Tongue (tissue), 2 donors: ENCODE measurements around the gene PLA2G2C. TPM values are rescaled to one million over a fixed set of nuclear protein-coding genes. Genes with fewer than 3 reads are reported as not detected.
"Not testable (repeated sequence)": the region's sequence is repeated elsewhere in the genome, so short reads cannot be mapped to it uniquely, and the experiment has no call there.

Source experiments
- DNase-seq: peaks from one replicate; pipeline ENCODE4 v3.0.0-alpha.2; 2015
- total RNA-seq: library from RNA; depleted of rRNA; stranded (reverse); fragments of >200 nt; gene quantifications from one replicate; pipeline ENCODE4 v1.2.3, GENCODE V29; 2014

The PLA2G2C gene
- total RNA-seq, 1 donor from 2014 or later: not detected

DNA sequence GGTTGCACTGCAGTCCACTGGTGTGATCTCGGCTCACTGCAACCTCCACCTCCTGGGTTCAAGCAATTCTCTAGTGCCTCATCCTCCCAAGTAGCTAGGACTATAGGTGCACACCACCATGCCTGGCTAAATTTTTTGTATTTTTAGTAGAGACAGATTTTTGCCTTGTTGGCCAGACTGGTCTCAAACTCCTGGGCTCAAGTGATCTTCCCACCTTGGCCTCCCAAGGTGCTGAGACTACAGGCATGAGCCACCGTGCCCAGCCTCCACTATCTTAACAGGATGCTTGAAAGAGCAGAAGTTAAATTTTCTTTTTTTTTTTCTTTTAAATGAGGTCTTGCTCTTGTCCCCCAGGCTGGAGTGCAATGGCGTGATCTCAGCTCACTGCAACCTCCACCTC is 55.8 kb downstream of the PLA2G2C start:
- DNase-seq: not testable (repeated sequence)

GRCh38 chr1:20126806-20127440 is 59.4 kb downstream of the PLA2G2C start:
- DNase-seq: no peak

DNA sequence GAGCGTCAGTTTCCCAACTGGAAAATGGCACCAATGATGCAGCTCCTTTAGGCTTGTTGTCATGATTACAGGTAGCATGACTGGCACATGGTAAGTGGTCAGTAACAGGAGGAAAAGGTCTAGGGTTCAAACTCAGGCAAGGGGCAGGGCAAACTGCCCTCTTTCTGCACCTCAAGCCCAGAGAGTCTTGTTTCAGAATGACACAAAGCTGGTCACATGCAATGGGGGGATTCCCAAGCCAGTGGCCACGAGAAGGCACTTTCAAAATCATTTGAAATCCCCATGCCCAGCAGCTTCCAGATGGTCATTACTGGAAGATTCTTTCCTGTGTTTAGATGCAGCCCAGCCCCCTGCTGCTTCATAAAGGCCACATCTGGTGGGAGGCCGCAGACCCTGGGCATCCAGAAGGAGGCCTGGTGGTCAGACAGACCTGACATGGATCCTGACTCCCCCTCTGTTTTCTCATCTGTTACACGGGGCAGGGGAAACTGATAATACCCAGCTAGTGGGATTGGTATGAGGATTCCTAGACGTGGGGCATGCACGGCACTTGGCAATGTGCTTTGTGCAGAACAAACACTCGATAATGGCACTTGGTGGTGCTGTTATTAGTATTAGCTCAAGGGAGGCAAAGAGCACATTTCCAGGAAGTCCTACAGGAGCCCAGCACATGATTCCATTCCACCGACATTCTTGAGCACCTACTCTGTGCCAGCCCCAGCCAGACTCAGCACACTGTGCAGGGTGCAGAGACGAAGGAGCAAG is 60.1 kb downstream of the PLA2G2C start:
- no peak for DNase-seq

DNA sequence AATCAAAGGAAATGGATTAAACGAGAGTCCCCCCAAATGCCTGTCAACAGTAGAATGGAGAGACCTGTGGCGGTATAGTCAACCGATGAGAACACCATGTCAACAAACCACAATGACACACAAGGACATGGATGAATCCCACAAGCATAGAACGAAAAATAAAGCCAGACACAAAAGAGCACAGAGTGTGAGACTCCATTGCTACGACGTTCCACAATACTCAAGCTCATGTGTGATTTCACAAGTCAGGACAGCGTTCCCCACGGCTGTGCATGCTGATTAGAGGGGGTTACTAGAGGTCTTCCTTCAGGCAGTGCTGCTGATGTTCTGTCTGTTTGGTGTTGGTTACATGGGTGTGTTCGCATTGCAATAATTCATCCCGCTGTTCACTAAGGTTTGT is 61.2 kb downstream of the PLA2G2C start:
- DNase-seq: peak; percentile 15

GRCh38 chr1:20124456-20125057 is 61.8 kb downstream of the PLA2G2C start:
- peak; percentile 74 for DNase-seq

DNA sequence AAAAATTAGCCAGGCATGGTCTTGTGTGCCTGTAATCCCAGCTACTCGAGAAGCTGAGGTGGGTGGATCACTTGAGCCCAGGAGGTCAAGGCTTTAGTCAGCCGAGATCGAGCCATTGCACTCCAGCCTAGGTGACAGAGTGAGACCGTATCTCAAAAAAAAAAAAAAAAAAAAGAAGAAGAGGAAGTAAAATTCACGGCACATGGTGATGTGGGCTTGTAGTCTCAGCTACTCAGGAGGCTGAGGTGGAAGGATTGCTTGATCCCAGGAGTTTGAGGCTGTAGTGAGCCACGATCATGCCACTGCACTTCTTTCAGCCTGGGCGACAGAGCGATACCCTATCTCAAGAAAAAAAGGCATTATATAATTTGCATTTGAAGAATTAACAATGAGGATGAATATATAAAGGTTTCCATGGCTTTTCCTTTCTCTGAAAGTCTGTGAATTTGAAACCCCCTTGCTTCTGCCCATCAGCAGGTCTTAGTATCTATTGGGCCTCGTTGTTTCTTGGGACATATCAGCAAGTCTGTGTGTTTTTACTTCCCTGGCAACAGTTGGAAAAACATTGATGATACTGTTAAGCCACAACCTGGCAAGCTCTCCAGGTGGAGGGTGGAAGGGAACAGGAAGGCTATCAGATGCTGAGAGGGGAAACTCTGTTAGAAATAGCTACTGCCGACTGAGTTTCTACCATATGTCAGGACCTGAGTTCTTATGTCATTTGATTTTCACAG is 62.4 kb downstream of the PLA2G2C start:
- DNase-seq: no peak

DNA sequence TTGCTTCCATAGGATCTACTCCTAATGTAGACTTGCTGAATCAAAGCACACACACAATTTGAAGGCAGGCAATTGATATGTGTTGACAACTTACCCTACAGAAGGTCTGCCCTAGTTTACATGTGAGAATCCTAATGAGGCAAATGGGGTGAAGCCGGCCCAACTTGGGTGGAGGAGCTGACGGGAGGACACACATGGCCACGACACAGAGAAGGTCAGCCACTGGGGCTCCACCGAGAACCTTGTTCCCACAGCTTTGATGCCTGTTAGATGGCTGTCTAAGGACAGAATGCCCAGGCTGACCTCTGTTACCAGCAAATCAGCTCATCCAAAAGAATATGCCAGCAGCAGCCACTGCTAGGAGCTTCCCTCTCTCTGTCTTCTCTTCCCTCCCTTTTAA is 65.5 kb downstream of the PLA2G2C start:
- no peak for DNase-seq

DNA sequence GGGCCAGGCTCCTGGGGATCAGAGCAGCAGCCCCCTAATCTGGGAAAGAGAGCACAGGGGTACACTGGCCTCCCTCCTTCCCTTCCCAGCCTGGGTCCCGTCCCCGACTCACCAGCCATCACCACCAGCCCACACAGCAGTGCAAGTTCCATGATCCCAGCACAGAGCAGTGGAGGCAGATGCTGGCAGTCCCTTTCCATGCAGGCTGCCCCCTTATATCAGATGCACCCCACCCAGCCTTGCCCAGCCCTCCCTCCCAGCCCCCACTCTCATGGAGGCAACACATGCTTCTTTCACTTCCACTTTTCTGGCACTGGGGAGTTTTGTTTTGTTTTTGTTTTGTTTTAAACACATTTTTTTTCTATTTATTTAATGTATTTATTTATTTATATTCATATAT is 67.0 kb downstream of the PLA2G2C start, which contains the start of gene PLA2G2D:
TSS of gene PLA2G2D (minus strand) at position 190 of the 400 bp plus-strand sequence. CDS start at position 152, 38 bp downstream.
- DNase-seq: no peak

DNA sequence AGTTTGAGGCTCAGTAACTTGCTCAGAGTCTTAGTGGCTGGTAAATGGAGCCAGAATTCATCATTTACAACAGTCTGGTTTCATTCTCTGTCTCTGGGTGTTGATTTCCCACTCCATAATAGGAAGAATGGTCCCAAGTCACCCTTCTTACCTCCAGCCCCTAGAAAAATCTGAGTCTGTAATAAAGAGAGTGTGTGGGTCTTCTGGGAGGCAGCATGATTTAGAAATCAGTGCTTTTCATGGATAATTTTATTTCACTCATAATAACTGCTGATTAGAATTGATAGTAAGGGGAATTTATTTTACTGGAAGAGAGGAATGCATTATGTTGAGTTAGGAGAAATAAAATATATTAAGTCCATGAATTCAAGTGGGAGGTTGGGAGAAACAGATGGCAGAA is 69.1 kb downstream of the PLA2G2C start:
- DNase-seq: no peak

GRCh38 chr1:20115916-20116315 is 70.4 kb downstream of the PLA2G2C start:
- no peak for DNase-seq

DNA sequence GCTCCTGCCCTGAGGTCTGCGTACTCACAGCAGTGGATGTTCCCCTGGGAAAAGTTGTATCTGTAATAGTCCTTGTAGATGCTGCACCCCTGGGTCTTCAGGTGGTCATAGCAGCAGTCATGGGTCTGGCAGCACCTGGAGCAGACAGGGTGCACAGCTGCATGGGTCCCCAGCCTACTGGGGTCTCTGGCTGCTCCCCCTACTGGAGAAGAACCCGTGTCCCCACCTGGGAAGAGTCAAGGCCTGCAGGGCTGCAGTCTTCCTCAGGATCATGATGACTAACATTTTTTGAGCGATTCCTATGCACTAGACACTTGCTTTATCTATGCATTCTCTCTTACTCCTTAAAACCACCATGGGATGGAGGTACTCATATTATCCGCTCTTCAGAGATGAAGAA is 70.8 kb downstream of the PLA2G2C start:
- no peak for DNase-seq

DNA sequence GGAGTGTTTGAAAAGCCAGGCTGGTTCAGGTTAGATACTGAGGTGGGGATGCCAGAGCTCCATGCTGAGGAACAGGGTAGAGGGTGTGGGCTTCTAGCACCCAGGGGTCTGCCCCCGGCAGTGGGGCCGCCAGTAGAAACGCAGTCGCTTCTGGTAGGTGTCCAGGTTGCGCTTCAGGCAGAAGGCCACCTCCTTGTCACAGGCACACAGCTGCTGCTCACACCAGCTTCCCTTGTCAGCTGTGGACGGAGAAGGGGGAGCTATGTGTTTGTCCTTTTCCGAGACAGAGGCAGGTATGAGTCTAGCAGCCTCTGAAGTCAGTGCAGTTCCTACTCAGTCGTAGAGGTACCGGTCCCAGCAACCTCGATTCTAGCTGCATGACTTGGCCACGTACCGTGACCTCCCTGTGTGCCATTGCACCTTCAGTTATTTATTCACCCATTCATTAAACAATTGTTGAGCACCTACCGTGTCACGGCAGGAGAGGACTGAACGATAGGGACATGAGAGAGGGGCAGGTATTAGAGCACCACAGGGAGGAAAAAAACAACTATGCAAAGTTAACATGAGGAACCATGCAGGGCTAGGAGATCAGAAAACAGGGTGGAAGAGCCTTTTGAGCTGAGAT is 72.2 kb downstream of the PLA2G2C start:
- no peak for DNase-seq

Other genes with a start within 250 kb of the PLA2G2C start
- gene PLA2G2A, start 206.9 kb downstream of the PLA2G2C start, total RNA-seq: 1.7 TPM
- gene PLA2G5, start 116.3 kb downstream of the PLA2G2C start, total RNA-seq: not detected
- gene PLA2G2D, start 67.0 kb downstream of the PLA2G2C start, total RNA-seq: not detected
- not detected for gene PLA2G2F, start 47.2 kb downstream of the PLA2G2C start, total RNA-seq
- 0.51 TPM for gene UBXN10, start 422 bp downstream of the PLA2G2C start, total RNA-seq
- 0.31 TPM for gene VWA5B1, start 104.4 kb upstream of the PLA2G2C start, total RNA-seq